GM21447 (cell line): Measurements from ENCODE around the gene TTLL10.

Experiments used
- ATAC-seq: cut with Tn5 transposase; IDR thresholded peaks from one replicate; pipeline ENCODE4 v1.9.1; 2021; ENCODE audit not compliant: unreplicated experiment

TTLL10 gene

GRCh38 chr1:1232796-1233566, 59.3 kb downstream of the TTLL10 start:
- no peak for ATAC-seq

GRCh38 chr1:1233567-1233892, 59.9 kb downstream of the TTLL10 start:
- no peak for ATAC-seq

- ATAC-seq = no peak
Observed at GRCh38 chr1:1234180-1234808, 60.6 kb downstream of the TTLL10 start.

GRCh38 chr1:1235016-1235744, 61.5 kb downstream of the TTLL10 start:
- ATAC-seq = no peak

- no peak for ATAC-seq
Observed at GRCh38 chr1:1236176-1236763, 62.6 kb downstream of the TTLL10 start.

GRCh38 chr1:1236945-1237873, 63.5 kb downstream of the TTLL10 start:
- no peak for ATAC-seq

- no peak for ATAC-seq
Observed at GRCh38 chr1:1237874-1238701, 64.4 kb downstream of the TTLL10 start.

GRCh38 chr1:1238702-1239178, 65.1 kb downstream of the TTLL10 start:
- no peak for ATAC-seq

- no peak for ATAC-seq
Observed at GRCh38 chr1:1239227-1239613, 65.5 kb downstream of the TTLL10 start.

- ATAC-seq = no peak
Observed at GRCh38 chr1:1239614-1240347, 66.1 kb downstream of the TTLL10 start.

GRCh38 chr1:1240348-1240732, 66.7 kb downstream of the TTLL10 start:
- ATAC-seq = no peak

- no peak for ATAC-seq
Observed at GRCh38 chr1:1240822-1241587, 67.3 kb downstream of the TTLL10 start.

- ATAC-seq = no peak
Observed at GRCh38 chr1:1241588-1242219, 68.0 kb downstream of the TTLL10 start.

GRCh38 chr1:1242461-1243265, 69.0 kb downstream of the TTLL10 start:
- ATAC-seq = no peak

GRCh38 chr1:1243266-1243660, 69.6 kb downstream of the TTLL10 start:
- no peak for ATAC-seq

- no peak for ATAC-seq
Observed at GRCh38 chr1:1243807-1244191, 70.1 kb downstream of the TTLL10 start.

- ATAC-seq = no peak
Observed at GRCh38 chr1:1244192-1244811, 70.6 kb downstream of the TTLL10 start.
